ENCODE results near the gene URM1.

Gene URM1

DNA sequence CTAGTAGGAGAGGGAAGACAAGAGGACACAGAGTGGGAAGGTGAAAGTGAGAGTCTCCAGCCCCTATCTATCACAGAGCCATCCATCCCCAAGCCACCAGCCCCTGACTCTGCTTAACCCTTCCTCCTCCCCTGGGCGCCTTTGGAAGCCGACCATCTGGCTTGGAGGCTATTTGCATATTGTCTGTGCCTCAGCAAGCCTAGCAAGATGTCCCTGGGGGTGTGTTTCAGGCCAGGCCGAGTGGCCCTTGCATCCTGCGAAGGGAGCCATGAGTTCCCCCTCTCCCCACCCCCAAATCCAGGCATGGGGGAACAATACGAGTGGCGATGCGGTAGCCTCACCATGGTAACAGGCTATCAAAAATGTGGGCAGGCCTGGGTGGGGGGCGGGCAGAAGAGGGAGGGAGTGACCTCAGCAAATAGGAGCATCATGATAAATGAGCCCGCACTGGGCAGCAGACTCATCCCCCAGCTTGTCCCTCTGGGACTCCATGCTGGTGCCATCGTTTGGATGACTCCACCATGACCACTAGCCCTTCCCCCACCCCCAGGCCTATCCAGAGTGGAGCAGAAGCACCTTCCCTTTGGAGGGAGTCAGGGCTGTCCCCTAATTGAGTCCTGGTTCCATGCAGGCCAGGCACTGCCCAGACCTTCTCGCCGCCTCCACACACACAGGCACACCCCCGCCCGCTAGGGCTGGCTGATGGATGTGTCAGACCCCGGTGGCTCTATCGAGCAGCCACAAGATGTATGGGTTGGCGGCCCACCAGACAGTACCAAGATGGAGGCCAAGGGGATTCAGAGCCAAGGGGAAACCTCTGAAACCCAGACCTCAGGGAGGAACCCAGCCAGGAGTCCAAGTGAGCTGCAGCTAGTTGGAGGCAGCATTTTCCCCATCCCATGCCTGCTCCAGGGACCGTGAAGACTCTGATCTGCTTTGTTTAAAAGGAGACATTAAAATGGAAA, 14.6 kb downstream of the URM1 start:
- no peak for DNase-seq (ENCODE audit: low spot score)

DNA sequence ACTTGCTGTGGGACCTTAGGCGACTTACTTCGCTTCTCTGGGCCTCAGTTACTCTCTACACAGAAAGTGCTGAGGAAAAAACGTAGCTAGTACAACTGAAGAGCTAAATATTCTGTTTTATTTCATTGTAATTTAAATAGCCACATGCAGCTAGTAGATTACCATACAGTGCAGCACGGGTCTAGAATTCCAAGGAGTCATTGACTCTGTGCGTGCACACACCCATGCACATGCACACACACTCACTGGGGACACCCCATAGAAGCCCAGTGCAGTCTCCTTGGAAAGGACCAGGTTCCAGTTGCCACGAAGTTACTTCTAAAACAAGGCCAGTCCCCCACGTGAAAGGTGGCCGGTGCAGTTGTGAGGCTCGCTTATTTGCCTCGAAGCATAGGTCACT, 17.0 kb downstream of the URM1 start:
- DNase-seq (ENCODE audit: low spot score), result no peak

DNA sequence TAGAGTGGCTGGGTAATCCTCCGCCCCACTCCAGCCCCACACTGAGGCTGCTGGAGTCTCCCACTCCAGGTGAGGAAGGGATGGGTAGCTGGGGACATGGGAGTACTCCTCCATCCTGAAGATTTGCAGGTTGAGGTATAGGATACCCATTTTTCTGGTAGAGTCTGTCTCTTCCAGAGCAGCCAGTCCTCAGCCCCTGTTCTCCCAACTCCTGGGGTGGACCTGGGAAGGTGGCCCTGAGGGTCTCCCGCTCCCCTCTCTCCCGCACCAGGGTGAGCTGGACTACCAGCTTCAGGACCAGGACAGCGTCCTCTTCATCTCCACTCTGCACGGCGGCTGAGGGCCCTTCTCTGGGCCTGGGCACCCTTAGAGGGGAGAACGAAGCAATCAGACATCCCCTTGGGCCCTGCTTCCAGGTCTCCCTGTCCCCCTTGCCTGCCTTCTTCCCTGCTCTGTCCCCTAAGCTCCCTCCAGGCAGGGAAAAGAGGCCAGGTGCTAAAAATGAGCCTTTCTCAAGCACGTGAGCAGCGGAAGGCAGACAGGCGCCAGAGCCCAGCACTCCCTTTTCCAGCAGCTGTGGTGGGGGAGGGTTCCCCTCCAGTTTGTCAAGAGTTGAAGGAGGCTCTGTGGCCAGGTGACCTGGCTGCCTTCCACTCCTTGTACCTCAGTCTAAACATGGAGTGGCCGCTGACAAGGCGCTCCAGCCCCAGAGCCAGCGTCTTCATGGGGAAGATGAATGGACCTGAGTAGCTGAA, 18.4 kb downstream of the URM1 start:
- no peak for DNase-seq (ENCODE audit: low spot score)

DNA sequence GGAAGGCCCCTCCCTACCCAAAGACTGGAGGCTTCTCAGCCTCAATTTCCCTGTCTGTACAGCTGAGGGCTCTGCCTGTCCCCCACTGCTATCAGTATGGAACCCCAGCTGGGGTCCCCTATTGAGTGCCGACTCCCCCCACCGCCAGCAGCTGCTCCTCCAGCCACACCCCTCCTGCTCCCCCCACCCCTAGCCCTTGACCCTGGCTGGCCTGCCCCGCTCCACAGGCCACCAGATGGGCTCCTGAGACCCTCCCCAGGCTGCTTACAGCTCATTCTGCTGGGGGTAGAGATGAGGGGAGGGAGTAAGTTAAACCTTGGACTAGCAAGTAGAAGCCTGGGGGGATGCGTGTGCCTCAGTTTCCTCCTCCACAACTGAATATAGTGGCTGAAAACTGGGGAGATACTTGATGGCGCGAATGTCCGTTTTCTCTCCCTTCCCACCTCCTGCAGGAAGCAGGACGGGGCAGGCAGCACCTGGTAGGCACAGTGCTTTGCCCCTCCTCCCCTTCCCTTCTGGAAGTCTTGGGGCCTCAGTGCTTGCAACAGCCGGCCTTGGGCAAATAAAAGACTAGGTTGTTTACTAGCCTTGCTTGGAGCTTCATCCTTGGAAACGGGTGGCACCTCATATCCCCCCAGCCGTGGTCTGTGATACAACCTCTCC, 19.1 kb downstream of the URM1 start:
- DNase-seq (ENCODE audit: low spot score), result no peak

DNA sequence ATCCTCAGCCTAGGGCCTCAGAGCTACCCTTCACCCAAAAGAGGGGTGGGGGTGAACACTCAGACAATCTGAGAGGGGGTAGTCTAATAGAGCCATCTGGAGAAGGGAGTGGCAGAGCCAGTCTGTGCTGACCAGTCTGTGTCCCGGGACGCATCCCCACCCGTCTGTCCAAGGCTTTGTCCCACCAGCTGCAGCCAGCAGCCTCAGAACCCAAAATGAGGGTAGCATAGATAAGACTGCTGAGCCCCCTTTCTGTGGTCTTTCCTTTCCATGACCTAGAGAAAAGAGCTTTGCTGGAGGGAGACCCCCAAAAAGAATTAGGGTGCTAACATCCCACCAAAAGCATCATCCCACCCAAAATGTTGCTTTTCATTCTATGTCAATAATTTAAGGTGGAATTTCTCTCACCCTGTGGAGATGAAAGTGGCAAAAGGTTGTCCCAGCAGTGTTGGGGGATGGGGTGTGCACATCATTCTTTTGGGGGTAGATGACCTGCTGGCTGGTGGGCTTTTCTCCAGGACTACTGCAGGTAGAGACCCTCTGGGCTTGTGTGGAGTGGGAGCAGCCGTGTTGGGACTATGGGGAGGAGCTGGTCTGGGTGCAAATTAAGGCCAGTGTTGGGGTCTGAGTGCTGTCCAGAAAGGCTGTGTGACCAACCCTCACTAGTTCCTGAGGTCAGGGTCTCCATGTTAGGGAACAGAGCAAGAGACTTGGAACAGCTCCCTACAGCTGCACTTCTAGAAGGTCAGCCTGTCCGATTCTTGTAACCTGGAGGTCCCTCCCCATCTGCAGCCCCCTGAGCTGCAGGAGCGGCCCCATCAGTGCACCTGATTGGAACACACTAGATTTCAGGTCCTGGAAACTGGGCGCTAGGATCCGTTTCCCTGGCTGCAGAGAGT, 19.9 kb downstream of the URM1 start:
- DNase-seq (ENCODE audit: low spot score), result no peak

DNA sequence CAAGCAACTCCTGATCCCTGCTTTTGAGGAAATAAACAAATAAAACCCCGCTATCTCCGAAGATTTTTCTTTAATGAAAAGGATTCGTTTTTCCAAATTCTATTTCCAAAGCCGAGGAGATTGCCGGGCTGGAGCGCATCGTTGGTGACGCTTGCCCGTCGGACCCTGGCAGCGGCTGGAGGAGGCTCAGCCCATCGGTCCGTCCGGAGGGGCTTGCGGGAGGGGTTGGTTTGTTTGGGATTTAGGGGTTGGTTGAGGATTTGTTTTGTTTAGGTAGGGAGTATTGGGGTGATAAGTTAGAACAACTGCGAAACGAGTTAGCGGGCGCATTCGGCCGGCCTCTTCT, 20.8 kb downstream of the URM1 start:
- no peak for DNase-seq (ENCODE audit: low spot score)

DNA sequence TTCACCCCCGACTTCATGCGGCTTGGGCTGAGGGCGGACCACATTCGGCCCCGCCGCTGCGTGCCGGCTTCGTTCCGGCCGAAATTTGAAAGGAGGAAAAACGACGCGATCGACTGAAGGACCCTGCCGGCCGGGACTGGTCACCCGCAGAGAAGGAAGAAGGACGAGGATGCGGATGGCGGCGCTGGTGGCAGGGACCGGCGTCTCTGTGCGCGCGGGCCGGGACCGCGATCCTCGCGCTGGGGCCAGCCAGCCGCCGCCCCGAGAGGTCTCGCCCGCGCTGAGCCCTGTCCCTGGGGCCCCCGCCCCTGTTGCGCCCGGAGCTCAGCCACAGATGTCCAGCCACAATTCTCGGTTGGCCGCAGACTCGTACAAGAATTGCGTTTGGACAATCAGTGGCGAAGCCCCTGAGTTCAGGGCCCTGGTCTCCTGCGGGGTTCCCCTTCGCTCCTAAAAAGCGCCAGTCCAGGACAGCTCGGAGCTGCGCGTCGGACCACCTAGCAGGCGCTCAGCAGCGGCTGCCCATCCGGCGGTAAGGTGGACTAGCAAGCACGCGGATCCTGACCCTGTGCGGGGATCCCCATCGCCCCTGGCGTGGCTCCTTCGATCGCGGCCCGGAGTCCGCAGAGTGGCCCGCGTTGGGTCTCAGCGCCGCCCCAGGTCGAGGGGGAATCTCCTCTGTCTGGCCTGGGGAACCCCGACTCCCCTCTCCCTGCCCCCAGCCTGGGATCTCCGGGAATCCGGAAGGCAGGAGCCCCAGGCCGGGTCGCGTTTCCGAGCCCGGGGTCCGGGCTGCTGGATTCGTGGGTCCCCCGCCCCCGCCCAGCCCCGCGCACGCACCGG, 21.3 kb downstream of the URM1 start:
- no peak for DNase-seq (ENCODE audit: low spot score)

DNA sequence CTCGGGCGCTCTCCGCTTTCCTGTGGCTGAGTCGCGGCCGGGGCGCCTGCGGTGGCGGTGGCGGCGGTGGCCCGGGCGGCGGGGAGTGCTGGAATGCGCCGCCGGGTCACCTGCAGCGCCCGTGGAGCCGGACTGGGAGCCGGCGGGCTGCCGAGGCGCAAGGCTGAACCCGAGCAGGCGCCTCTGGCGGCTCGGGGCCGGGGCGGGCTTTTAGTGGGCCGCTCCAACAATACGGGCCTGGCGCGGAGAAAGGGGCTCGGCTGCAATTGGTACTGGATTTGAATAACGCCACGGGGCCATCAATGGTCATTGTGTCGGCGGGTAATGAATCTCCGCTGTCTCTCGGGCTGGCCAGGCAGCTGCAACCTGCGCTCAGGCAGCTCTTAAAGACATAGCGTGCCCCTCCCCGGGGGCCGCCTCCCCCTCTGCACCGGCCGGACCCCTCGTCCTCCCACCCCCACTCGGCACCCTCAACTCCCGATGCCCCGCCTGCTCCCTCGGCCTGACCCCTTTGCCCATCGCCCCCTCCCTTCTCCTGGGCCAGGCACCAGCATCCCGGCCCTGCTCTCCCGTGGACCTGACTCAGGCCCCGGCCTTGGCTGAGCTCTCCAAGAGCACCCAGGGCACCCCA, 22.1 kb downstream of the URM1 start:
- DNase-seq (ENCODE audit: low spot score), result no peak

DNA sequence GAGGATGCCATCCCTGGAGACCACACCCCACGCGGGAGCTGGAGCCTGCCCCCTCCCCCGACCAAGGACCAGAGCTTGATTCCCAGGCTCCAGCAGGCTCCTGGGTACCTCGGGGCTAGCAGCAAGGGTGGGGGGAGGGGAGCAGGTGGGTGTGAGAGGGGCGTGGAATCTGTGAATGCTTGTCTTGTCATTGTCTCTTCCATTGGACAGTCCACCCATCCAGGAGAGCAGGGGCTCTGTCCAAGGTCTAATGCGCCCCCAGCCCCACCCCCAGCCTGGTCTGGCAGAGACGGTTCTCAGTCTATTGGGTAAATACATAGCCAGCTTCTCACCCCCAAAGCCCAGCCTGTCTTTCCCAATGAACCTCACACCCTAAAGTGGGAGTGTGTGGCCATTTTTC, 22.8 kb downstream of the URM1 start:
- DNase-seq (ENCODE audit: low spot score), result no peak

DNA sequence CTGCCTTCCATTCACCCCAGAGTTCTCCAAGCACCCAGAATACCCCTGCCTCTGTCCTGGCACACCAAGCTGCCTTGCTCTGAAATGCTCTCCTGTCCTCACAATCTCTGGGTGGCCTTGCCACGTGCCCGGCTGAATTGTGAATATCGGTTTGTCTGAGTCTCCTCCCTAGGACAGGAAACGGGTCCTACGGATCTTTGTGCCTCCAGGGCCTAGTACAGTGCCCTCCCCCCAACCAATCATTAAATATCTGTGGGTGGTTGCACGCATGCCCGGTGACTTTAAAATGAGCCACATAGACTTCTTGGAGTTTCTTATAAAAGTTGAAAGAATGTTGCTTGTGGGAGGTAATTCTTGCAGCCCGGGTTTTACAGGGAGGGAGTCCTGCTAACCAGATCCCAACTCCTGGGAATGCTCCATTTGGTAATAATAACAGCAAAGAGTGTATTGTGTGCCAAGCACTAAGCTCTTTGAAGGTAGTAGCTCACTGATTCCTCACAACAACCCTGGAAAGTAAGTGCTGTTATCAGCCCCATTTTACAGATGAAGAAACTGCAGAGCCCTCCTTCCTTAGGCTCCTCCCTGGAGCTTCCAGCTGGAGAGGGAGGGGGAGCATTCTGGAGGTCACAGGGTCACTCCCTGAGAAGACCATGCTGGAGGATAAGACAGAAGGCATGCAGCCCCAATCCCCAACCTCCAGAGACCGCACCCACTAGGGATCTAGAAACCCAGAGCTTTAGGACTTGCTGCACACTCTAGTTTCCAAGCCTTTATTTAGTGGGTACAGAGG, 23.4 kb downstream of the URM1 start:
- DNase-seq (ENCODE audit: low spot score), result no peak

DNA sequence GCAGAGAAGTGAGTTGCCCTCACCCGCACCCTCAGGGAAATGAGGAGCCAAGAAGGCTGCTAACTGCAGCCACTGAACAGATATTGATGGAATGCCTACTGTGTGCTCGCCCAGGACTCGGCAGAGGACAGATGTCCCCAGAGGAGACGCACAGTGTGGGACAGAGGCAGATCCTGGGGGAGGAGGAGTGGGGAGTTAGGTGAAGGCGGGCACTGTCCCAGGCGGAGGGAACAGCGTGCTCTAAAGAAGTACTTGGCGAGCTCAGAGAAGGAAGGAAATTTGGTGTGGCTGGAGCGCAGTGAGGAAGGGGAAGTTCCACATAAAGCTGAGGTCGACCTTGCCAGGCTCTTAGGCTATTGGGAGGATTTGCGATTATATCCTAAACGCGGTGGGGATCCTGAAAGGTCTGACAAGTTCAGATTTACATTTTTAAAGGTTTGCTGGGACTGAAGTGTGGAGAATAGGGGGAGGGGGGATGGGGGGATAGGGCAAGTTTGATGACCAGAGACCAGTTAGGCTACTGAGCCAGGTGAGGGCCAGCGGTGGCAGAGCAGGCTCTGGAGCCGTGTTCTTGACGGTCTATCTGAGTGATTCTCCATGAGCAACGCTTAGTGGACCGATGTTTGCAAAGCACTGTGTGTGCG, 25.9 kb downstream of the URM1 start:
- DNase-seq (ENCODE audit: low spot score), result no peak

DNA sequence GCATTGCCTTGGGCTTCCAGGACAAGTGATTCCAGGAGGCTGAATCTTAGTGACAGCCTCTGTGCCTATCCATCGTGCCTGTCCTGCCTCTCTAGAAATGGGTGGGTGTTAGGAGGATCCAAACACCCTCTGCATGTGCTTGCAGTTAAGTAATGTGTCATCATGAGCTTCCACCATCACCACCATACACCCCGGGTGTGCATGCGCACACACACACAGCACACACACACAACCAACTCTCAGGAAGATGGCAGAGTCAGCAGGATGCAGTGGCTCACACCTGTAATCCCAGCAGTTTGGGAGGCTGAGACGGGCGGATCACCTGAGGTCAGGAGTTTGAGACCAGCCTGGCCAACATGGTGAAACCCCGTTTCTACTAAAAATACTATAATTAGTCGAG, 26.7 kb downstream of the URM1 start:
- no peak for DNase-seq (ENCODE audit: low spot score)

DNA sequence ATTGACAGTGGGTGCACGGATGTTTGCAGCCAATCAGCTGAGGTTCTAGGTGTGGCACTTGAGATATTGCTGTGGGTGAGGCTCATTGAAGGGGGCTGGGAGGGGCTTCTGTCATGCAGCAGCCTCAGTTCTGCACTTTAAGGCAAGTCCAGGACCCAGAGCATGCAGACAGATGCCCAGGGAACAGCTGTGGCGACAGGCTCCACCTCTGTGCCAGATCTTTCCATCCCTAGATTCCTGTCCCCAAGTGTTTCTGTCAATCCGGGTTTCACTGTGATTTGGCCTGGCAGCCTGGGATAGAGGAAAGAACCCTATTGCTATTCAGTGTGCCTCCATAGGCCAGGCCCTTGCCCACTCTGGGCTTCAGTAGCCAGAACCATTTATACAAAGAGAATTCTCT, 28.7 kb downstream of the URM1 start:
- no peak for DNase-seq (ENCODE audit: low spot score)

DNA sequence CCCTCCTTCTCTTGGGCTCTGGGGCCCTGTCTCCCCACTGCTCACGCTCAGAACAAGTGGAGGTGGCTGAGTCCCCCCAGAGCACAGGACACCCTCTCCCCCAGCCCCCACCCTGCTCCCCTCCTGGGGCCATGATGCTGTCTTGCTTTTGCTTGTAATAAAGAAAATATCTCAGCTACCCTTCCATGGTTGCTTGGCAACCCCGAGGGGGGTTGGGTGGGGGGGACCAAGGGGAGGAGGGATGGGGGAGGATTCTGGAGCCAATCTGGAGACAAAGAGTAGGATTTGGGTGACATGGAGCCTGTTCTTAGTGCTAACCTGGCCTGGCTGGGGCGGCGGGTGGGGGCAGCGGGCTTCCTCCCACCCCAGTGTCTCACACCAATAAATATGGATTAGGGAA, 33.4 kb downstream of the URM1 start:
- DNase-seq (ENCODE audit: low spot score), result no peak

DNA sequence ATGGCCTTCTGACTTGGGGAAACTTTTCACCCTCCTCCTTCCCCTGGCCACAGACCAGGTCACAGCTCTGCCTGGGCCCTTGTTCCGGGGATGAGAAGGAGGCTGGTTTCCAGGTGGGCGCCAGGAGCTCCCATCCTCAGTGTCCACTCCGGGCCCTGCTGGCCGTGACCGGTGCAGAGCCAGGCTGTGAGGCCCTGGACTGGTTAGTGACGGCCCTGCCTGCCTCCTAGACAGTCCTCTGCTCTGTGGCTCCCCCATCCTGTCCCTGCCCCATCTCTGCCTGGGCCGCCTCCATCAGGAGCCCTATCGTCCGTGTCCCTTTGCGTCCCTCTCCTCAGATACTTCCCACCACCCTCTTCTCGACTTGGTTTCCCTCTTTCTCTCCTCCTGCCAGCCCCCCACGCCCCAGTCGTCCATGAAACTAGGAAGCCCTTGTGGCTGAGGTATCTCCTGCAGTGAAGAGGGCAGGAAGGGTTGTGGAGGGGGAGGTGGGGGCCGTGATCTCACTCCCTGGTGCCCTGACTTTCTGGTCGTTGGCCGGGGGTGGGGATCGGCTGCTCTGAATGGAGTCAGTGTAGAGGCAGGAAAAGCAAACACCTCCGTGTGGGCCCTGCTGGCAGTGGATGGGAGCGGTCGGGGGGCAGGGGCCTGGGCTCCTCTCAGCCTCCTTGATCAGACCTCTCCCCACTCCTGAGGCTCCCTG, 34.1 kb downstream of the URM1 start:
- DNase-seq (ENCODE audit: low spot score), result no peak

DNA sequence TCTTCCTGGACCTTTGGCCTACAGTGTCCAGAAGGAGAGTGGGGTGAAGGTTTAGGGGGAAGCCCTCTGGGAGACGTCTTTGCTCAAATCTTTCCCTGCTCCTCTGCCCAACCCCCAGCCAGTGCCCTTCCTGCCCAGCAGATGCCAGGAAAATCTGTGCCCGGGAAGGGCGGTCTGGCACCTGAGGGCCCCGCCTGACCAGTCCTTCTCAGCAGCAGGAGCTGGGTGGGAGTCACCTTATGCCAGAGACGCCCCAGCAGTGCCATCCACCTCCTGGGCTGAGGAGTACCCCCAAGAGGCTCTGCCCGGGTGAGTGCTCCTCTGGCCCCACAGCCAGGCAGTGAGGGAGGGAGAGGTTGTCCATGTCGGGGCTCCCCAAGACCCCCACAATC, 34.6 kb downstream of the URM1 start:
- no peak for DNase-seq (ENCODE audit: low spot score)

DNA sequence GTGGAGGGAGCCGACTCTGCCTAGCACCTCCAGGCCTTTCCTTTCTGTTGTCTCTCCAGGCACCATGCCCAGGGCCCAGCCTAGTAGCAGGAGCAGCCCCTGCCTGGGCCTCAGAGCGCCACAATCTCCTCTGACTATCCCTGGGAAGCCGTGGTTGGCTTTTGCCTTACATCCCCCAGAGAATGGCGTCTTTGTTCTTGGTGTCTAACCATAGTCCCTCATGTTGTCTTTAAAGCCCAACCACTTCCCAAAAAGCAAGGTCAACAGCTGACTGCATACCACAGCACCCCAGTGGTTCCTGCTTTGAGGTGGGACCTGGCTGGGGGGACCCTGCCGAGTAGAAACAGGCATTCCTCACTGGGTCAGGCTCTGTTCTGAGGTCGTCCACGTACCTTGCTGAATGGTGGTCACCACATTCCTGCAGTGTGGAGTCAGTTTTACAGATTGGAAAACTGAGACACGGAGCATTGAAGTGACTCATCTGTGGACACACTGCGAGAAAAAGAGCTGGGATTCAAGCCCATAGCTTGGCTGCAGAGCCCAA, 35.7 kb downstream of the URM1 start:
- no peak for DNase-seq (ENCODE audit: low spot score)

DNA sequence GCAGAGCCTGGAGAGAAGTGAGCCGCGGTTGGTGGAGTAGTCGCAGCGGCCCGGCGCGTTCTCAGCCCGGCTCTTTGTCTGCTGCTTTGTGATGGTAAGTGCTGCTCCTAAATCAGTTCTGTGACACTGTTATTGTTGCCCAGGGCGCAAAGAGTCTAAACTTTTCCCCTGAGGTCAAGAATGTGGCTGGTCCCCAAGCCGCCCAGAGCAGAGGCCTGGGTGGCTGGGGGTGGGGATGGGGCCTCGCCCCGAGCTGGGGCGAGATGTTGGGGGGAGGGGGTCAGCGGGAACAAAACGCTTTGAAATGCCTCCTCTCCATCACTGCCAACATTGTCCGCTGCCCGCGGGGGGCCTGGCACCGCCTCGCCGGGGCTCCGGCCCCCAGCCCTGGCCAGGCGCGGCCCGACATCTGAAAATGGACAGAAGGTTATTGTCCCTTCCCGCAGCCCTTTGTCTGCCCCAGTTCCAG, 37.8 kb downstream of the URM1 start:
- DNase-seq (ENCODE audit: low spot score), result no peak

Data from activated CD4-positive, alpha-beta T cell treated with anti-CD3 and anti-CD28 coated beads, Interleukin-2, Interleukin-4, amounts not matched to agents 100 ng/mL and 50 ng/mL, durations not matched to agents 16 hours and 8 hours (primary cell).